Neuron (in vitro differentiated cells): ENCODE results near the gene TMEM126B.
"Not testable (repeated sequence)": the region's sequence is repeated elsewhere in the genome, so short reads cannot be mapped to it uniquely, and the experiment has no call there.

Experiments used
- H2AFZ ChIP-seq: one replicate; pipeline ENCODE4 v1.6.1; 2013; ENCODE audit warnings: low read depth, mild to moderate bottlenecking, inconsistent platforms, low read length, moderate library complexity
- H3K27me3 ChIP-seq: one replicate; pipeline ENCODE4 v1.6.1; 2013; ENCODE audit warnings: low read length; ENCODE audit not compliant: insufficient read depth
- H3K36me3 ChIP-seq: one replicate; pipeline ENCODE4 v1.6.1; 2013; ENCODE audit warnings: low read length; ENCODE audit not compliant: insufficient read depth
- H3K4me1 ChIP-seq: one replicate; pipeline ENCODE4 v1.6.1; 2013; ENCODE audit warnings: low read length; ENCODE audit not compliant: insufficient read depth
- H3K4me3 ChIP-seq: 2 replicates; pipeline ENCODE4 v1.5.1; 2013; ENCODE audit warnings: mild to moderate bottlenecking, low read length, moderate library complexity
- H3K9me3 ChIP-seq: one replicate; pipeline ENCODE4 v1.6.1; 2013; ENCODE audit warnings: low read length

The TMEM126B gene

GRCh38 chr11:85619499-85619898, 8.9 kb upstream of the TMEM126B start:
- Histone ChIP-seq H3K36me3 (no peaks in the 10 kb centered on the region), H2AFZ (no peak overlapping the region), H3K9me3 (no peaks in the 10 kb centered on the region), H3K4me1 (no peaks in the 10 kb centered on the region), H3K4me3 (no peak overlapping the region), H3K27me3 (no peaks in the 10 kb centered on the region)

DNA sequence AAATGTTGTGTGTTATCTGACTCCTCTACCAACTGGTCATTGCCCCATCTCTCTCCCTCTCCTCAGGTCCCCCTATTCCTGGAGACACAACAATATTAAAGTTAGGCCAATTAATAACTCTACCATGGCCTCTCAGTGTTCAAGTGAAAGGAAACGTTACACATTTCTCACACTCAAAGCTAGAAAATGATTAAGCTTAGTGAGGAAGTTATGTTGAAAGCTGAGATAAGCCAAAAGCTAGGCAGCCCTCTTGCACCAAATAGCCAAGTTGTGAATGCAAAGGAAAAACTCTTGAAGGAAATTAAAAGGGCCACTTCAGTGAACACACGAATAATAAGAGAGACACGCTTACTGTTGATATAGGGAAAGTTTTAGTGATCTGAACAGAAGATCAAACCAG, 8.1 kb upstream of the TMEM126B start:
- H3K36me3 ChIP-seq: no peaks in the 10 kb centered on the region
- no peaks in the 10 kb centered on the region for H3K4me1 ChIP-seq
- H3K27me3 ChIP-seq: no peaks in the 10 kb centered on the region

DNA sequence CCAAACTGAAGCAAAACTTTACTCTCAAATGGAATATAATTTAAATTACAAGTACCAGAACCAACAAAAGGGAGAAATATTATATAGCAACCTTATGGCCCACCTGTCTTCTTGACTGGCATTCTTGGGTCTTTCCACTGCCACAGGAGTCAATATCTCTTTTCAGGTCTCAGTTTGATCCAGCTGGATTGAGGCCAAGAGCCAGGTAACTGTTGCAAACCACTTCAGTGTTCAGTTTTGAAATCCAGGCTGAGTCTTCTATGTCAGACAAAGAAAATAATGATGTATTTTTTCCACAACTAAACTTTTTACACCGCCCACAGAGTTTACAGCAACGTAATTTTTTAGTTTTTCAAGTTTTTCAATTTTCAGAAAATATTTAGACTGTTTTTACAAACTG, 1.9 kb upstream of the TMEM126B start:
- Histone ChIP-seq H3K36me3 (peaks cover 6% of the 10 kb centered on the region), H3K9me3 (no peaks in the 10 kb centered on the region), H3K27me3 (no peaks in the 10 kb centered on the region), H3K4me1 (peaks cover 16% of the 10 kb centered on the region), H3K4me3 (peak overlapping the region; percentile 81), H2AFZ (peak overlapping the region; percentile 97)

More for the DNA sequence above, 8.1 kb upstream of the TMEM126B start:
- Histone ChIP-seq H2AFZ (no peak overlapping the region), H3K9me3 (no peaks in the 10 kb centered on the region), H3K4me3 (no peak overlapping the region)

DNA sequence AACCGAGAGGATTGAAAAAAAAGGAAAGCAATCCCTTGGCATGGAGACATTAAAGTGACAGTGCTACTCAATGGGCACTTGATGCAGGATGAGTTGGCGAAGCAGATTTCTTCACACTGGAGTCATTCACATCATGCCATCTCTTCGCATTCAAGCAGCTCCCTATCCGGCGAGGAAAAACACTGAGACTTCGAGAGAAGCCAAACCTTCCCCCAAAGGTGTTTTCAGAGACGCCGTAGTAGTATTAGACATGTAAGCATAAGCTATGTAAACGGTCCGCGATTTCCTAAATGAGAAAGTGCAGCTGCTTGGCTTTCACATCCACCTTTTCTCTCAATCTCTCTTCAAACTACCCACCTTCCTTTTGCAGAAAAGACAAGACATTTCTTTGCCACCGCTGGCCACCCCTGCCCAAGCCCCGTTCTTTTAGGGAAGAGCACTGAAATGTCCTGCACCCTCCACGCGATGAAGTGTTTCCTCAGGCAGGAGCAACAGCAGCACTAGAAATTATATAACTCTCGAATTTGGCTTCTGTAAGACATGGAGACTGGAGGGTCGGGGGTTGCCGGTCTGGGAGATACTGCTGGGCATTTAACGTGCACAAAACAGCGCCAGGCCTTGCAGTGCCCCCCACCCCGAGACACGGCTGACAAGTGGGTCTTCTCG, 928 bp upstream of the TMEM126B start, which contains the start of gene DLG2:
DLG2 (minus strand) TSS at position 13 of the 666 bp plus-strand sequence.
- Histone ChIP-seq H2AFZ (peak within 1 kb of the TSS; percentile 97), H3K27me3 (no peaks in the 10 kb centered on the region), H3K4me1 (peaks cover 16% of the 10 kb centered on the region), H3K4me3 (peak within 1 kb of the TSS; percentile 81), H3K9me3 (no peaks in the 10 kb centered on the region), H3K36me3 (peaks cover 10% of the 10 kb centered on the region)

GRCh38 chr11:85628771-85629341, 463 bp downstream of the TMEM126B start:
- Histone ChIP-seq H3K9me3 (no peaks in the 10 kb centered on the region), H3K27me3 (no peaks in the 10 kb centered on the region), H3K36me3 (peaks cover 13% of the 10 kb centered on the region), H2AFZ (peak overlapping the region; percentile 71), H3K4me1 (peaks cover 16% of the 10 kb centered on the region), H3K4me3 (peak overlapping the region; percentile 81)

DNA sequence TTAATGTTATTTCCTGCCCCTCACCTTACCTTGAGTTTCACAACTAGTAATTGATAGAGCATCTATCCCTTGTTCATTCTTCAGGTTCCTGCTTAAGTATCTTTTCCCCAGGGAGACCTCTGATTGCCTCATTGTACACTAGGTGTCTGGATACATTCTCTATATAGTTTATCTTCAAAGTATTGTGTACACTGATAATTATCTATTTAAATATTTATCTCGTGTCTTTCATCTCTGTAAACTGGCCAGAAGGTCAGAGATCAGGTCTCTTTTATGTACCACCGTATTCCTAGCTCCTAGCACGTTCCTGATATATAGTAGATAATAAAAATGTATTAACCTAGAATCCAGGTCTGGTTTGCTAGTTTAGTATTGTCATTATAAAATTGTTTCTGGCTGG, 6.4 kb downstream of the TMEM126B start:
- Histone ChIP-seq H3K36me3 (peaks cover 51% of the 10 kb centered on the region), H3K4me1 (no peaks in the 10 kb centered on the region), H3K9me3 (no peaks in the 10 kb centered on the region), H3K27me3 (no peaks in the 10 kb centered on the region), H2AFZ (no peak overlapping the region), H3K4me3 (no peak overlapping the region)

DNA sequence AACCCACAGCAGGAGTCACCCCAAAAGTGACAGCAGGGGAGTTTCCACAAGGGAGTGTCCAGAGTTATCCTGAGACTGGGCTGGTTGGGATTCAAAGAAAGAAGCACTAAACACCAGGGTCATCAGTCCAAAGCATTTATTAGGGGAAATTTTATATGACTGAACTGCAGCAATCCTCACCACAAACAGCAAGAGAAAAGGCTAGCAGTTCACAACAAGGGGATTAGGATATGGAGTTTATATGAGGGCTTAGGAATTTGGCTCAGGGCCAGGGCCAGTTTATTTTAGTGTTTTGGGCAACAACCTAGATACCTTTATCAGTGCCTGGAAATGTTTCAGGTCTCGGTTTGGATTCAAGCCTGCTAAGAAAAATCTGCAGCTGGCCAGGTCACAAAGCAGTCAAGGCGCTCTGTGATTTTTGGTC, 14.8 kb downstream of the TMEM126B start:
- peaks cover 9% of the 10 kb centered on the region for H3K36me3 ChIP-seq
- H3K27me3 ChIP-seq: no peaks in the 10 kb centered on the region
- no peak overlapping the region for H2AFZ ChIP-seq
- no peaks in the 10 kb centered on the region for H3K9me3 ChIP-seq
- no peak overlapping the region for H3K4me3 ChIP-seq
- peaks cover 6% of the 10 kb centered on the region for H3K4me1 ChIP-seq

DNA sequence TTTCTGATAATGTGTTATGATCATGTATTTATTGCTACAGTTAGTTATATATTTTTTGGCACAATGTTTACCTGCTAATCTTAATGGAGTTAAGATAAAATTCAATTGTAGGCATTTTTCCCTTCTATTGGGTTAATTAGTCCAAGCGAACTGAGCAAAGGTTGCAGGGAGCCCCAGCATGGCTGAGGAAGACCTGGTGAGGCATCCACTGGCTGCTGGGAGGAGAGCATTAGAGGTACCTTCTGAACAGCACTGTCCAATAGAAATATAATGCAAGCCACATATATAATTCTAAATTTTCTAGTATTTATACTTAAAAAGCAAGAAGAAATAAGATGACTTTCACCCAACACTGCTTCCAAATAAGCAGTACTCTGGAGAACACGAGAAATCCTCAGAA, 18.7 kb downstream of the TMEM126B start:
- Histone ChIP-seq H3K27me3 (no peaks in the 10 kb centered on the region), H3K4me1 (peaks cover 16% of the 10 kb centered on the region), H3K36me3 (peaks cover 11% of the 10 kb centered on the region), H3K9me3 (no peaks in the 10 kb centered on the region), H2AFZ (peak overlapping the region; percentile 50), H3K4me3 (peak overlapping the region; percentile 89)

GRCh38 chr11:85647604-85648299, 19.4 kb downstream of the TMEM126B start, which contains the start of gene TMEM126A:
TMEM126A (plus strand) TSS chr11:85647967; CDS start chr11:85650256, 2,289 bp downstream.
- peaks cover 11% of the 10 kb centered on the region for H3K36me3 ChIP-seq
- H2AFZ ChIP-seq: peak within 1 kb of the TSS; percentile 50
- H3K4me3 ChIP-seq: peak within 1 kb of the TSS; percentile 89
- H3K4me1 ChIP-seq: peaks cover 16% of the 10 kb centered on the region
- H3K9me3 ChIP-seq: no peaks in the 10 kb centered on the region
- no peaks in the 10 kb centered on the region for H3K27me3 ChIP-seq

DNA sequence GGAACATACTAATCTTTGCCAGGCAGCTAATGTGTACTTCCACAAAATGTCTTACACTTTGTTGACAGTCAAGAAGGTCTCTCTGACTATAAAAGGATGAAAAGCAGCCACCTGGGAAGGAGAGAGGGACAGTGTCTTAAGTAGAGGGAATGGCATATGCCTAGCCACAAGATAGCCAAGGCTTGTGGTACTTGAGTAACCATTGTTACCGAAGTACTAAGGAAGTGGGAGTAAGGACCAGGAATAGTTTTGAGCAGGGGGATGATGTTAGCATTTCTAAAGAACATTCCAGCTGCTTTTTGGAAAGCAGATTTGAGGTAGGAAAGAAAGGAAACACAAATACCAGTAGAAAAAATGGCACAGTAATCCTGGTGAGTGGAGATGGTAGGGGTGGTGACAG, 22.7 kb downstream of the TMEM126B start:
- Histone ChIP-seq H3K4me1 (peaks cover 16% of the 10 kb centered on the region), H3K4me3 (no peak overlapping the region), H2AFZ (no peak overlapping the region), H3K36me3 (peaks cover 30% of the 10 kb centered on the region), H3K9me3 (no peaks in the 10 kb centered on the region), H3K27me3 (no peaks in the 10 kb centered on the region)

DNA sequence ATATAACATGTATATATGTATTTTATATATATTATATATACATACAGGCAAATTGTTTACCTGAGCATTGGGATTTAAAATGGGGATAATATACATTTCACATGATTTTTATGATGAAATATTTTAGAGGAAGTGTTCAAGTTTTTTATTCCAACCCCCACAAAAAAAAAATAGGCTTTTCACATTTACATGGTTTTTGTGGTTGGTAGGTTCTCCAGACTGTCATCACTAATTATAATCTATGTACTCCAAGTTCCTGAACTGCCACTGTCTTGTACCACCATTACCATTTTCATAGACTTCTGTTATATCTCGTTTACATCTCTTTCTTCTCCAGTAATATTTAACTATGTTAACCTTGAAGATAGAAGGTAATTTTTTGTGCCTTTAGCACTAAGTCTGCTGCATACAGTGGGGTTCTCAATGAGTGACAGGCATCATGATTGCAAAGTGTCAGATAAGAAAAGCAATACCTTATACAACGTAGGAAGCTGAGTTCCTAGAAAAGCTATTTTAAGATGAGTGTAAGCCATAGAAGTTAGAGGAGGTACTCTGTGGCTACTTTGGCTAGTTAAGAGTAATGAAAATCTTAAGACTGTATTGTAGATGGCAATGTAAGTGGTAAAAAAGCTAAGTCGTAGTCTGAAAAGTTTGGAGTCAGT, 24.5 kb downstream of the TMEM126B start:
- Histone ChIP-seq H3K4me3 (no peak overlapping the region), H3K9me3 (no peaks in the 10 kb centered on the region), H2AFZ (no peak overlapping the region), H3K4me1 (peaks cover 10% of the 10 kb centered on the region), H3K27me3 (no peaks in the 10 kb centered on the region), H3K36me3 (peaks cover 47% of the 10 kb centered on the region)

GRCh38 chr11:85654343-85654742, 25.9 kb downstream of the TMEM126B start:
- peaks cover 61% of the 10 kb centered on the region for H3K36me3 ChIP-seq
- not testable (repeated sequence) for H3K4me1 ChIP-seq, H3K4me3 ChIP-seq, H2AFZ ChIP-seq, H3K9me3 ChIP-seq, H3K27me3 ChIP-seq

DNA sequence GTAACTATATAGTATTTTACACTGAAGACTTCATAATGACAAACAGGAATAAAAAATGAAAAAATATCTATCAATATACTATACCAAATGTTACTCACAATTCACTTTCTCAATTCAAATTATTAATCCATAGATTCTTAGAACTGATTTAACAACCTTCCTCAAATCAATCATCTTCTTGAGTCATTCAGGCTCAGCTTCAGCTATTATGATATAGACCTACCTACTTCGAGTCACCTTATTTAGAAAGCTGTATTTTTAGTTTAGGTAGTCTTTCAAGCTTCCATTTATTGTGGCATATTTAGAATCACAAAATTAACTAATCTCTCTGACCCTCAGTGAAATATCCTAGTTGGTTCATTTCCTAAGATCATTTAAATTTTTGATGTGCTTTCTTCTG, 28.4 kb downstream of the TMEM126B start:
- H3K27me3 ChIP-seq: no peaks in the 10 kb centered on the region
- H3K4me1 ChIP-seq: peaks cover 26% of the 10 kb centered on the region
- peaks cover 73% of the 10 kb centered on the region for H3K36me3 ChIP-seq
- no peak overlapping the region for H3K4me3 ChIP-seq
- no peak overlapping the region for H2AFZ ChIP-seq
- no peaks in the 10 kb centered on the region for H3K9me3 ChIP-seq
